Measurements from ENCODE around the gene NES.
"Not testable (repeated sequence)": the region's sequence is repeated elsewhere in the genome, so short reads cannot be mapped to it uniquely, and the experiment has no call there.

The NES gene

GRCh38 chr1:156642265-156643048 lies 34.8 kb downstream of the NES start:
- DNase-seq: no peak

- DNase-seq: peak; percentile 5
These were observed 35.4 kb downstream of the NES start, which contains the start of gene BCAN for GRCh38 chr1:156641761-156642264. BCAN (plus strand) TSS chr1:156642117; CDS start chr1:156646055, 3,938 bp downstream.

GRCh38 chr1:156640842-156641706 lies 36.1 kb downstream of the NES start:
- no peak for DNase-seq

GRCh38 chr1:156639601-156640101 lies 37.6 kb downstream of the NES start:
- no peak for DNase-seq

- no peak for DNase-seq
These were observed 38.8 kb downstream of the NES start for GRCh38 chr1:156638189-156638985.

GRCh38 chr1:156632355-156632754 lies 44.9 kb downstream of the NES start:
- DNase-seq: no peak

- not testable (repeated sequence) for DNase-seq
These were observed 46.1 kb downstream of the NES start for GRCh38 chr1:156631152-156631551.

- no peak for DNase-seq
These were observed 47.3 kb downstream of the NES start for GRCh38 chr1:156629823-156630449.

- peak; percentile 10 for DNase-seq
These were observed 49.8 kb downstream of the NES start for GRCh38 chr1:156627313-156627880.

- no peak for DNase-seq
These were observed 51.1 kb downstream of the NES start for GRCh38 chr1:156626079-156626438.

GRCh38 chr1:156625436-156626078 lies 51.6 kb downstream of the NES start:
- DNase-seq: peak; percentile 43

- no peak for DNase-seq
These were observed 52.3 kb downstream of the NES start for GRCh38 chr1:156624814-156625435.

GRCh38 chr1:156623946-156624813 lies 53.0 kb downstream of the NES start:
- DNase-seq: peak; percentile 33

GRCh38 chr1:156622581-156623297 lies 54.5 kb downstream of the NES start:
- DNase-seq: no peak

- DNase-seq: no peak
These were observed 57.6 kb downstream of the NES start for GRCh38 chr1:156619582-156619955.

- peak; percentile 9 for DNase-seq
These were observed 58.2 kb downstream of the NES start, which contains the start of gene HAPLN2 for GRCh38 chr1:156618853-156619581. HAPLN2 (plus strand) TSS chr1:156619415; CDS start chr1:156623491, 4,076 bp downstream.

Measured in stimulated activated naive CD4-positive, alpha-beta T cell treated with Interleukin-2 at 50 U/mL for 16 hours (primary cell).